Ovary (tissue), 9 donors: ENCODE measurements around the gene GNB1L. TPM values are rescaled to one million over a fixed set of nuclear protein-coding genes. Genes with fewer than 3 reads are reported as not detected.

Experiments used
- DNase-seq, 5 donors: peaks; one replicate each; pipeline ENCODE4 v3.0.0-alpha.2; 2019 to 2020
- H3K27ac ChIP-seq, 2 donors: fragments of 200-600 bp; one replicate each; pipeline versions ENCODE4 v1.5.1 to v1.8.0; 2019 to 2022
- H3K27me3 ChIP-seq: fragments of 200-600 bp; one replicate; pipeline ENCODE4 v1.8.0; 2022
- H3K36me3 ChIP-seq: fragments of 200-600 bp; sonication (generic); one replicate; pipeline ENCODE4 v1.5.1; 2019
- H3K4me1 ChIP-seq: one replicate; pipeline ENCODE4 v1.8.1; 2013; ENCODE audit warnings: mild to moderate bottlenecking, moderate library complexity; ENCODE audit not compliant: insufficient read depth
- H3K4me3 ChIP-seq: fragments of 200-600 bp; sonication (generic); one replicate; pipeline ENCODE4 v1.5.1; 2017
- H3K9me3 ChIP-seq, 2 donors: fragments of 200-600 bp in 1 of 2; sonication (generic) in 1 of 2; one replicate each; pipeline versions ENCODE4 v1.5.1 to v1.8.1; 2013 to 2019; ENCODE audit warnings: mild to moderate bottlenecking in 1 of 2, moderate library complexity in 1 of 2
- EP300 ChIP-seq: sonication (generic); formaldehyde crosslinking; IDR thresholded peaks from one replicate; pipeline ENCODE4 v1.6.1; 2017; ENCODE audit warnings: antibody characterized with exemption
- POLR2A ChIP-seq: fragments of 450-650 bp; IDR thresholded peaks from one replicate; pipeline ENCODE4 v1.6.1; 2017; ENCODE audit warnings: antibody characterized with exemption, mild to moderate bottlenecking, moderate library complexity
- whole genome bisulfite sequencing, 3 donors: extraction: QIAGEN DNeasy Blood & Tissue Kit in 1 of 3; methylation state at CpG; one replicate each; pipeline versions ENCODE4 v1.1.5 to v1.1.7; 2013 to 2017; 5-methylcytosine and 5-hydroxymethylcytosine counted together
- intact Hi-C, 4 donors: fragments of 100-400 bp; cut with DNase I; formaldehyde crosslinking; loops; one replicate each; pipeline versions ENCODE4 v1.11.0 to v1.15.1; 2022 to 2023
- polyA plus RNA-seq, 2 donors: library from polyadenylated mRNA; stranded (reverse); fragments of 200-250 nt in 1 of 2; fragments of 350-450 nt in 1 of 2; fragmentation: Illumina TruSeq in 1 of 2; extraction: RNeasy Lipid Tissue Mini Kit (QIAGEN cat#74804) in 1 of 2; gene quantifications; one replicate each; pipeline ENCODE4 v1.2.3, GENCODE V29; 2013 to 2014
- total RNA-seq, 7 donors: library from RNA; depleted of rRNA in 2 of 7; stranded (reverse); fragments of >200 nt in 2 of 7; fragmentation: NEBNext Ultra II Directional in 3 of 7; extraction: Animal tissue kit (Norgen Biotek cat#: 25700) in 3 of 7; gene quantifications; one replicate each; pipeline versions ENCODE4 v1.1.0 to v1.2.4, GENCODE V29; 2016 to 2023
- TF ChIP-seq, protein P1 (sequence below), 3 donors: fragments of 450-650 bp in 2 of 3; fragments of 200-600 bp in 1 of 3; IDR thresholded peaks; one replicate each; pipeline versions ENCODE4 v1.5.1 to v1.8.0; 2016 to 2022; ENCODE audit warnings: antibody characterized with exemption in 3 of 3, mild to moderate bottlenecking in 1 of 3
- donor health status: DM: no; HTN: no; CAD: no; lungs with moderate emphysema.
- donor health status: DM: no; HTN: no; CAD: no.
- donor health status: Bipolar disorder and iron deficiency.
- donor health status: DM: yes; HTN: yes; CAD: no.
- donor health status: DM: no; HTN: no; CAD: no.
- donor health status: DM: yes; HTN: yes; CAD: no.

GNB1L gene
- total and polyA plus RNA-seq, 9 donors, result 3.1 to 14.9 (median 5.8) TPM; not detected in 1

DNA sequence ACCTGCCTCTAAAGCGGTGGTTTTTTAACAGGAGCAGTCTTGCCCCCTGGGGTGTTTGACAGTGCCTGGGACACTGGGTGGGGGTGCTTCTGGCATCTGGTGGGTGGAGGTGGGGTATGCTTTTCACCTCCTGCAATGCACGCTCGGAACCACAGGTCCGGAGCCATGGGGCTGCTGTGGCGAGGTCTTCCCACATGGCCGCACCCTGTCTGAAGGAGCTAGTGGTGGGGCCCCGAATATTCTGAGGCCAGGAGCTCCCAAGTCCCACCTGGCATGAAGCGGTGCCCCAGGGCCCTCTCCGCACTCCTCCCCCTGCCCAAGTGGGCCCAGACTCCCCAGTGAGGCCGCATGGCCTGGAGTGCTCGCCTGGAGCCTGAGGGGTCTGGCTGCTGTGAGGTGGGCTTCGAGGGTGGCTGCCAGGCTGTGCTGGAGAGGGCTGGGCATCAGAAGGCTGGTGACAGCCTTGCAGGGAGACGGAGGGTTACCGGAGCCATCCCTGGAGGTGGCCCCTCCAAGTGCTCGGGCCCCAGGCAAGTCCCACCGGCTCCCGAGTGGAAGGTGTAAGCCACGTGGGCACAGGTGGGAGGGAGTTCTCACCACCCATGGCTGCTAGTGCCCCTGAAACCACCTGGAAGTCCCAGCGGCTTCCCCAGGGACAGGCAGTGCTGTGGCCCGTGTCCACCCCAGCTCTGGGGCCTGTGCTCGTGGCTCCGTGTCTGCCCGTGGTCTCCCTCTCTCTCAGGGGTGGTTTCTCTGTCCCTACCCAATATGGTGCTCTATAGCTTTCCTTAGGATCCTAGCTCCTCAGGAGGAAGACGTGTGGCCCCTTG is 79.0 kb downstream of the GNB1L start:
- H3K4me1 ChIP-seq, result no peaks in the 10 kb centered on the region
- no peaks in the 10 kb centered on the region for H3K27me3 ChIP-seq
- intact Hi-C loops, result no loop called here
- WGBS, 3 donors, result 80 to 85% (median 85%) methylated on average over 18 to 24 of the region's 24 CpGs
- peak in 1 of 5 donors; percentile 7 for DNase-seq
- TF ChIP-seq, protein P1, sequence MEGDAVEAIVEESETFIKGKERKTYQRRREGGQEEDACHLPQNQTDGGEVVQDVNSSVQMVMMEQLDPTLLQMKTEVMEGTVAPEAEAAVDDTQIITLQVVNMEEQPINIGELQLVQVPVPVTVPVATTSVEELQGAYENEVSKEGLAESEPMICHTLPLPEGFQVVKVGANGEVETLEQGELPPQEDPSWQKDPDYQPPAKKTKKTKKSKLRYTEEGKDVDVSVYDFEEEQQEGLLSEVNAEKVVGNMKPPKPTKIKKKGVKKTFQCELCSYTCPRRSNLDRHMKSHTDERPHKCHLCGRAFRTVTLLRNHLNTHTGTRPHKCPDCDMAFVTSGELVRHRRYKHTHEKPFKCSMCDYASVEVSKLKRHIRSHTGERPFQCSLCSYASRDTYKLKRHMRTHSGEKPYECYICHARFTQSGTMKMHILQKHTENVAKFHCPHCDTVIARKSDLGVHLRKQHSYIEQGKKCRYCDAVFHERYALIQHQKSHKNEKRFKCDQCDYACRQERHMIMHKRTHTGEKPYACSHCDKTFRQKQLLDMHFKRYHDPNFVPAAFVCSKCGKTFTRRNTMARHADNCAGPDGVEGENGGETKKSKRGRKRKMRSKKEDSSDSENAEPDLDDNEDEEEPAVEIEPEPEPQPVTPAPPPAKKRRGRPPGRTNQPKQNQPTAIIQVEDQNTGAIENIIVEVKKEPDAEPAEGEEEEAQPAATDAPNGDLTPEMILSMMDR (IDR thresholded peaks at IDR 0.05), result no peak
- TF ChIP-seq POLR2A (no peak), EP300 (no peak)
- H3K27ac ChIP-seq, result no peak overlapping the region
- no peak overlapping the region for H3K4me3 ChIP-seq
- no peaks in the 10 kb centered on the region for H3K36me3 ChIP-seq
- H3K9me3 ChIP-seq, result no peaks in the 10 kb centered on the region

DNA sequence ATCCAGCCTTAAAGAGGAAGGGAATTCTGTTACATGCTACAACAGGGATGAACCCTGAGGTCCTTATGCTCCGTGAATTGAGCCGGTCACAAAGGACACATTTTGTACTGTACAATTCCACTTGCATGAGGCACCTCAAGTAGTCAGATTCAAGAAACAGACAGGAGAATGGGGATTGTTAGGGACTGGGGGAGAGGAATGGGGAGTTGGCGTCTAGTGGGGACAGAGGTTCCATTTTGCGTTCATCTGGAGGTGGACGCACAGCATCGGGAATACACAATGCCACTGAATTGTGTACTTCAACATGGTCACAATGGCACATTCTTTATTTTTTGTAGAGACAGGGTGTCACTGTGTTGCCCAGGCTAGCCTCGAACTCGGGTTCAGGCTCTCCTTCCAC is 80.0 kb downstream of the GNB1L start:
- 85 to 92% (median 88%) methylated on average over 8 of the region's 8 CpGs for WGBS, 3 donors
- no peak overlapping the region for H3K4me3 ChIP-seq
- no peaks in the 10 kb centered on the region for H3K4me1 ChIP-seq
- TF ChIP-seq, protein P1 (IDR thresholded peaks at IDR 0.05), result no peak
- TF ChIP-seq EP300, result no peak
- no peak for TF ChIP-seq POLR2A
- DNase-seq, result no peak
- no peaks in the 10 kb centered on the region for H3K36me3 ChIP-seq
- H3K9me3 ChIP-seq, result no peaks in the 10 kb centered on the region
- no peaks in the 10 kb centered on the region for H3K27me3 ChIP-seq
- intact Hi-C loops, result no loop called here
- no peak overlapping the region for H3K27ac ChIP-seq

DNA sequence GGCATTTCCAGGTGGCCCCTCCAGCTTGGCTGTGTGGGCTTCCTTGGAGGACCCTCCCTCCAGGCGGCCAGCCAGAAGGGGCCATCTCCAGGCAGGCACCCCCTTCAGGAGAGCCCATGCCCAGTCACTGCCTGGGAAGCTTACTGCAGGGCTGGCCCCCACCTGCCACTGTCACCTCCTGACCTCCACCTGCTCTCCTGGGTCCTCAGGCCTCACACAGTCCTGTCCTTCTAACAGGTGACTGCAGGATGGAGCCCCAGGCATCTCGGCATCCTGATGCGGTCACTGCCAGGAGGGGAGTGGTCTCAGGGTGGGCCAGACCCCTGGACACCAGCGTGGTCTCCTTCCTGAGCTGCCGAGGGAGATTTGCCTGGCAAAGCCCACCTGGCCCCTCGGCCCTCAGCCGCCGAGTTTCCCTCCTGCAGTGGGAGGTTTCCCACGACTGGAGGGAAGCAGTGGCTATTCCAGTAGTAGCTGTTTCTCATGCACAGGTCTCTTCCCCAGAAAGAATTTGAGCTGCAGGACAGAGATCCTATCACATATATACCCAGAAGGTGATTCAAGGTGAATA is 81.1 kb downstream of the GNB1L start:
- Histone ChIP-seq H3K4me3 (no peak overlapping the region), H3K4me1 (no peaks in the 10 kb centered on the region), H3K27ac (no peak overlapping the region), H3K27me3 (no peaks in the 10 kb centered on the region), H3K36me3 (no peaks in the 10 kb centered on the region), H3K9me3 (no peaks in the 10 kb centered on the region)
- intact Hi-C loops, result no loop called here
- 44 to 68% (median 53%) methylated on average over 8 to 9 of the region's 9 CpGs for WGBS, 3 donors
- TF ChIP-seq EP300, result no peak
- TF ChIP-seq POLR2A, result no peak
- TF ChIP-seq, protein P1 (IDR thresholded peaks at IDR 0.05), result no peak
- peak in 2 of 5 donors; percentile 8 to 13 for DNase-seq

DNA sequence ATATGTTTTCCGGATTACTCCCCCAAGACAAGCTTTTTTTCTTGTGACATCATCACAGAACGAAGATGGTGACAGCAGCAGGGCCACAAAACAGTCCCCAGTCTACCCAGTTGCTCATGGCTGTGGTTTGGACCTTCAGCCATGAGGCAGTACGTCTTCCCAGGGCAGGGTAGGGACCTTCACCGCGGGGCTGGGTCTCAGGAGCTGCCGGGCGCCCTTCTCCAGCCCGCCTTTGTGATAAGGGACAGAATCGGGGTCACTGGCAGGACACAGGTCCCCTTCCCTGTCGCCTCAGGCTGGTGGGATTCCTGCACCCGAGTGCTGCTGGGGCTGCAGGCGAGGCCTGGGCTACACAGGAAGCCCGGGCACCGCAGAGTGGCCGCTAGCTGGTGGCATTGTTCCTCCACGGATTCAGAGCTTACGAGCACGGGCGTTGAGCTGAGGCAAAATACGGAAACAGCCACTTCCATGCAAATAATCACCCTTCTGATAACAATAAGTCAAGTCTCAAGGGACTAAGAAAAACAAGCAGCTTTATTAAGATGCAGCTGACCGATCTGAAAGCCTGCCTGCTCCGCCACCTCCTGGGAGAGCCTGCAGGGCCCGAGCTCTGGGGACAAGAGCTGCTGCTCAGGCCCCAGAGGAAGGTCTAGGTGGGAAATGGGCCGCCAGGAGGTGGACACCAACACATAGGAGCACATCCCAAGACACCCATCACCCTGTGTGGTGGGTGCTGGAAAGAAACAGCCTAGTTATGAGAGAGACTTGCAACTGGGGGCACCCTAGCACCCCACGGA is 81.8 kb downstream of the GNB1L start:
- no peaks in the 10 kb centered on the region for H3K36me3 ChIP-seq
- TF ChIP-seq EP300 (no peak), POLR2A (no peak)
- TF ChIP-seq, protein P1 (IDR thresholded peaks at IDR 0.05), result no peak
- H3K4me3 ChIP-seq, result no peak overlapping the region
- peak in 1 of 5 donors; percentile 7 for DNase-seq
- H3K9me3 ChIP-seq, result no peaks in the 10 kb centered on the region
- H3K4me1 ChIP-seq, result no peaks in the 10 kb centered on the region
- H3K27me3 ChIP-seq, result no peaks in the 10 kb centered on the region
- intact Hi-C loops, result no loop called here
- WGBS, 3 donors, result 63 to 76% (median 65%) methylated on average over 25 of the region's 25 CpGs
- no peak overlapping the region for H3K27ac ChIP-seq
